Adrenal gland (tissue), 12 donors: ENCODE data around the gene TMEM50A. TPM values are rescaled to one million over a fixed set of nuclear protein-coding genes. Genes with fewer than 3 reads are reported as not detected.
"Not testable (repeated sequence)": the region's sequence is repeated elsewhere in the genome, so short reads cannot be mapped to it uniquely, and the experiment has no call there.

ENCODE experiments used
- DNase-seq, 7 donors: peaks; one replicate each; pipeline ENCODE4 v3.0.0-alpha.2; 2019 to 2020
- H3K27ac ChIP-seq, 5 donors: fragments of 200-600 bp; sonication (generic) in 4 of 5; 1 replicate in 3 of 5; 2 replicates in 2 of 5; pipeline versions ENCODE4 v1.5.1 to v1.8.0; 2016 to 2020; ENCODE audit warnings: mild to moderate bottlenecking in 1 of 5
- H3K27me3 ChIP-seq: fragments of 200-600 bp; 2 replicates; pipeline ENCODE4 v1.8.0; 2021
- H3K36me3 ChIP-seq, 2 donors: fragments of 200-600 bp; replicated peaks in 1 of 2; 1 replicate in 1 of 2; 2 replicates in 1 of 2; pipeline versions ENCODE4 v1.5.1 to v1.8.0; 2018 to 2022
- H3K4me1 ChIP-seq, 2 donors: fragments of 200-600 bp; replicated peaks in 1 of 2; 1 replicate in 1 of 2; 2 replicates in 1 of 2; pipeline versions ENCODE4 v1.5.1 to v1.8.0; 2018 to 2021
- H3K4me3 ChIP-seq, 4 donors: fragments of 200-600 bp; sonication (generic) in 3 of 4; one replicate each; pipeline ENCODE4 v1.5.1; 2016 to 2018
- H3K9me3 ChIP-seq, 3 donors: fragments of 200-600 bp; sonication (generic) in 1 of 3; replicated peaks in 1 of 3; 1 replicate in 2 of 3; 2 replicates in 1 of 3; pipeline versions ENCODE4 v1.5.1 to v1.8.0; 2016 to 2021
- POLR2A ChIP-seq, 2 donors: fragments of 450-650 bp; IDR thresholded peaks; one replicate each; pipeline ENCODE4 v1.6.1; 2017; ENCODE audit warnings: antibody characterized with exemption in 2 of 2, mild to moderate bottlenecking in 2 of 2, moderate library complexity in 1 of 2
- WGBS, 4 donors: extraction: QIAGEN DNeasy Blood & Tissue Kit in 2 of 4; methylation state at CpG; one replicate each; pipeline versions ENCODE4 v1.1.5 to v1.1.7; 2013 to 2017; 5-methylcytosine and 5-hydroxymethylcytosine counted together
- intact Hi-C, 2 donors: fragments of 100-400 bp; cut with DNase I; formaldehyde crosslinking; loops; one replicate each; pipeline versions ENCODE4 v1.14.1 to v1.15.0; 2022 to 2023
- polyA plus RNA-seq, 3 donors: library from polyadenylated mRNA; stranded (reverse); fragments of 200-250 nt in 2 of 3; fragments of 350-450 nt in 1 of 3; fragmentation: Illumina TruSeq in 1 of 3; extraction: RNeasy Lipid Tissue Mini Kit (QIAGEN cat#74804) in 1 of 3; gene quantifications; one replicate each; pipeline ENCODE4 v1.2.3, GENCODE V29; 2013 to 2014
- total RNA-seq, 9 donors: library from RNA; depleted of rRNA in 4 of 9; stranded (reverse); fragments of >200 nt in 4 of 9; fragments of 120-200 nt in 1 of 9; fragmentation: NEBNext Ultra II Directional in 1 of 9; extraction: Animal tissue kit (Norgen Biotek cat#: 25700) in 1 of 9; gene quantifications; one replicate each; pipeline versions ENCODE4 v1.1.0 to v1.2.4, GENCODE V29; 2013 to 2023
- TF ChIP-seq, protein P1 (sequence below), 6 experiments: fragments of 450-650 bp in 4 of 6; fragments of 200-600 bp in 2 of 6; sonication (generic) in 1 of 6; IDR thresholded peaks; 1 replicate in 5 of 6; 2 replicates in 1 of 6; pipeline versions ENCODE4 v1.5.1 to v1.8.0; 2016 to 2021; ENCODE audit warnings: antibody characterized with exemption in 6 of 6, mild to moderate bottlenecking in 2 of 6, moderate library complexity in 1 of 6
- donor health status: healthy with polysubstance abuse.
- donor health status: Bipolar disorder and iron deficiency.
- donor health status: DM: yes; HTN: yes; CAD: no.
- donor health status: DM: no; HTN: no; CAD: no.
- donor health status: DM: no; HTN: no; CAD: no.
- donor health status: DM: yes; HTN: yes; CAD: no.

TMEM50A gene
- total and polyA plus RNA-seq, 12 donors, result 77.5 to 230 (median 154) TPM

DNA sequence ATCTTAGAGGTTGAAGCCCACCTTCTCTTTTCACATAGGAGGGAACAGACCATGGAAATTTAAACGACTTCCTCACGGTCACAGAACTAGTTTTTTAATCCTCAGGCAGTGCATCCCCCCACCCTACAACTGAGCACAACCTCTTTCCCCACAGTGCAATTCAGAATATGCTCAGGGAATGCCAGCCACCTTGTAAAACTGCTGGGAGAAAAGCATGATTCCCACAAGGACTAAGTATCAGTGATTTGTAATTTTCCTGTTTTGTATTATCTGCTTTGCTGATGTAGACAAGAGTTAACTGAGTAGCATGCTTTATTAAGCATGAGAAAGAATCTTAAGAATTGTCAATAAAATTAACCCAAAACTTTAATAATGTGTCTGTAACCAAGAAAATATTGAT, 23.8 kb downstream of the TMEM50A start:
- no peak for TF ChIP-seq POLR2A (IDR thresholded peaks at IDR 0.05)
- TF ChIP-seq, protein P1, sequence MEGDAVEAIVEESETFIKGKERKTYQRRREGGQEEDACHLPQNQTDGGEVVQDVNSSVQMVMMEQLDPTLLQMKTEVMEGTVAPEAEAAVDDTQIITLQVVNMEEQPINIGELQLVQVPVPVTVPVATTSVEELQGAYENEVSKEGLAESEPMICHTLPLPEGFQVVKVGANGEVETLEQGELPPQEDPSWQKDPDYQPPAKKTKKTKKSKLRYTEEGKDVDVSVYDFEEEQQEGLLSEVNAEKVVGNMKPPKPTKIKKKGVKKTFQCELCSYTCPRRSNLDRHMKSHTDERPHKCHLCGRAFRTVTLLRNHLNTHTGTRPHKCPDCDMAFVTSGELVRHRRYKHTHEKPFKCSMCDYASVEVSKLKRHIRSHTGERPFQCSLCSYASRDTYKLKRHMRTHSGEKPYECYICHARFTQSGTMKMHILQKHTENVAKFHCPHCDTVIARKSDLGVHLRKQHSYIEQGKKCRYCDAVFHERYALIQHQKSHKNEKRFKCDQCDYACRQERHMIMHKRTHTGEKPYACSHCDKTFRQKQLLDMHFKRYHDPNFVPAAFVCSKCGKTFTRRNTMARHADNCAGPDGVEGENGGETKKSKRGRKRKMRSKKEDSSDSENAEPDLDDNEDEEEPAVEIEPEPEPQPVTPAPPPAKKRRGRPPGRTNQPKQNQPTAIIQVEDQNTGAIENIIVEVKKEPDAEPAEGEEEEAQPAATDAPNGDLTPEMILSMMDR (IDR thresholded peaks at IDR 0.05), result no peak
- Histone ChIP-seq H3K36me3 (peaks cover 0 to 40% of the 10 kb centered on the region in 2 donors), H3K27ac (peak overlapping the region in 3 of 5 donors; percentile 36 to 74 (median 58)), H3K4me1 (peaks cover 2 to 12% of the 10 kb centered on the region in 2 donors), H3K27me3 (no peaks in the 10 kb centered on the region), H3K4me3 (no peak overlapping the region), H3K9me3 (no peaks in the 10 kb centered on the region)
- no peak for DNase-seq
- WGBS, 4 donors, result 76 to 86% (median 80%) methylated on average over 2 of the region's 2 CpGs
- intact Hi-C loops, result no loop called here

DNA sequence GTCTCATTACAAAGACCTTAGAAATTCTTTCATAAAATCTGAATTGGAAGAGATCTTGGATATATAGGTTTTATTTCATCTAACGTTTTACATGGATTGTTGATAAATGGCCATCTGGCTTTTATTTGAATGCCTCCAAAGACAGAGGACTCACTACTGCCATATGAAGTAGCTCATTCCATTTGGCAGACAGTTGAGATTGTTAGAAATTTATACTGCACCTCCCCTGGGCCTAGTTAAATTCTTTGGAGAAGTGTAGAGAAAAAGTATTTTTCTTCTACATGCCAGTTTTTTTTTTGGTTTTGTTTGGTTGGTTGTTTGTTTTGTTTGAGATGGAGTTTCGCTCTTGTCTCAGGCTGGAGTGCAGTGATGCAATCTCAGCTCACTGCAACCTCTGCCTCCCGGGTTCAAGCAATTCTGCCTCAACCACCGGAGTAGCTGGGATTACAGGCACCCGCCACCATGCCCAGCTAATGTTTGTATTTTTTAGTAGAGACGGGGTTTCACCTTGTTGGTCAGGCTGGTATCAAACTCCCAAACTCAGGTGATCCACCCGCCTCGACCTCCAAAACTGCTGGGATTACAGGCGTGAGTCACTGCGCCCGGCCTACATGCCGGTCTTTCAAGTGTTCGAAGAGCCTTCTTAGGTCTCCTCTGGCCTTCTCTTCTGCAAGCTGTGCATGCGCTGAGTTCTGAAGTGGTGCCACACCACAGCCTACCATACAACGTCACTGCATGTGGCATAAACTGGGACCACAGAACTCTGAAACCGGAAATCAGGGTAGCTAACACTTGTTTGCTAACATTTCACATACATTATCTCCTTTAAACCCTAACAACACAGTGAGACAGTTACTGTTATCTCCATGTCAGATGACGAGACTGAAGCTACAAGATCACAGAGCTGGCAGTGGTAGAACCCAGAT, 24.8 kb downstream of the TMEM50A start:
- DNase-seq, H3K9me3 ChIP-seq, H3K27me3 ChIP-seq, intact Hi-C loops, H3K4me1 ChIP-seq, H3K27ac ChIP-seq, H3K4me3 ChIP-seq: not testable (repeated sequence)
- H3K36me3 ChIP-seq, result peaks cover 0 to 37% of the 10 kb centered on the region in 2 donors
- no CpG with 5 or more reads among the region's 17 CpGs for WGBS, 4 donors

- DNase-seq, result peak in 1 of 7 donors; percentile 37
- no peak overlapping the region for H3K4me3 ChIP-seq
- no peaks in the 10 kb centered on the region for H3K9me3 ChIP-seq
- WGBS, 4 donors, result 66 to 91% (median 89%) methylated on average over 4 of the region's 4 CpGs
- no peaks in the 10 kb centered on the region for H3K4me1 ChIP-seq
- no peak overlapping the region for H3K27ac ChIP-seq
- TF ChIP-seq, protein P1 (IDR thresholded peaks at IDR 0.05), result no peak
- no peak for TF ChIP-seq POLR2A (IDR thresholded peaks at IDR 0.05)
- H3K36me3 ChIP-seq, result no peaks in the 10 kb centered on the region
- intact Hi-C loops, result no loop called here
- no peaks in the 10 kb centered on the region for H3K27me3 ChIP-seq
Measured at GRCh38 chr1:25369241-25369640, 31.1 kb downstream of the TMEM50A start.

DNA sequence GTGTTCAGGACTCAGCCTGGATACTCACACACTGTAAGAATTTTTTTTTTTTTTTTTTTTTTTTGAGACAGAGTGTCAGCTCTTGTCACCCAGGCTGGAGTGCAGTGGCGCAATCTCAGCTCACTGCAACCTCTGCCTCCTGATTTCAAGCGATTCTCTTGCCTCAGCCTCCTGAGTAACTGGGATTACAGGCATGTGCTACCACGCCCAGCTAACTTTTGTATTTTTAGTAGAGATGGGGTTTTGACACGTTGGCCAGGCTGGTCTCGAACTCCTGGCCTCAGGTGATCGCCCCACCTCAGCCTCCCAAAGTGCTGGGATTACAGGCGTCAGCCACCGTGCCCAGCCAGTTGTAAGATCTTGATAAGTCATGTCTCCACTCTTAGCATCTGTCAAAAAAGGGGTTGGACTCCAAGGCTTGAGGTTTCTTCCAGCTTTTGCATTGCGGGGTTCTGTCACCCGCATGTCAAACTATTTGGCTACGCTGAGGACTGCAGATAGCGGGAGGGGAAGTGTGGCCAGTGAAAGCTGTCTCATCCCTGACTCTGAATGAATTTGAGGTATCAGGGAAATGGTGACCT, 31.6 kb downstream of the TMEM50A start:
- 83 to 92% (median 87%) methylated on average over 10 to 12 of the region's 12 CpGs for WGBS, 4 donors

DNA sequence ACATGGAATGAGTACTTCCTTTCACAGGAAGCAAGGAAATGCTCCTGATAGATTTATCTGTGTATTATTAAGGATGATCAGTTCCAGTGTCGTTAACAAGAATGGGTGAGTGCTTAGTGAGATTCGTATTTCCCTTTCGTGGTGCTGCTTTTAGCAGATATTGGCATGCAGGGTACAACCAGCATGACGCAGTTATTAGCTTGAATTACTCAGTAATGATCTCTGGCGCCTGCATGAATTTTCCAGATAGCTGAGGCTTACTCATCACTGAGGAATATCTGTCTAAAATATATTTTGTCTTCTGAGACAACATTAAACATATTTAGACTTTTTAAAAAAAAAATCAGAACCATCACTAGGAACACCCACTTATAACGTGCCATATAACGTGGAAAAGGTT, 33.6 kb downstream of the TMEM50A start:
- WGBS, 4 donors, result 35 to 53% (median 48%) methylated on average over 7 of the region's 7 CpGs
- peak in 5 of 7 donors; percentile 45 to 69 (median 65) for DNase-seq
- H3K36me3 ChIP-seq, intact Hi-C loops, H3K9me3 ChIP-seq, H3K27me3 ChIP-seq, H3K4me1 ChIP-seq, H3K4me3 ChIP-seq: not testable (repeated sequence)
- peak overlapping the region in 3 of 5 donors; percentile 20 to 60 (median 55) for H3K27ac ChIP-seq

More for the DNA sequence above, 31.6 kb downstream of the TMEM50A start:
- H3K4me1 ChIP-seq, intact Hi-C loops, H3K27ac ChIP-seq, H3K27me3 ChIP-seq, H3K36me3 ChIP-seq, H3K9me3 ChIP-seq, H3K4me3 ChIP-seq: not testable (repeated sequence)
- DNase-seq, result peak in 1 of 7 donors; percentile 16

- intact Hi-C loops, H3K4me1 ChIP-seq, H3K36me3 ChIP-seq, H3K27me3 ChIP-seq, H3K9me3 ChIP-seq, H3K27ac ChIP-seq, H3K4me3 ChIP-seq: not testable (repeated sequence)
- WGBS, 4 donors, result 81 to 96% (median 84%) methylated on average over 3 of the region's 3 CpGs
- peak in 1 of 7 donors; percentile 10 for DNase-seq
Measured at GRCh38 chr1:25378367-25378766, 40.2 kb downstream of the TMEM50A start.

- H3K4me1 ChIP-seq, H3K9me3 ChIP-seq, H3K27ac ChIP-seq, DNase-seq, H3K36me3 ChIP-seq, H3K4me3 ChIP-seq, H3K27me3 ChIP-seq, intact Hi-C loops: not testable (repeated sequence)
- 70 to 100% (median 92%) methylated on average over 1 of the region's 1 CpG for WGBS, 4 donors
Measured at GRCh38 chr1:25382543-25382942, 44.4 kb downstream of the TMEM50A start.

- H3K36me3 ChIP-seq, intact Hi-C loops, H3K4me1 ChIP-seq, H3K9me3 ChIP-seq, DNase-seq, H3K27me3 ChIP-seq, H3K4me3 ChIP-seq, H3K27ac ChIP-seq: not testable (repeated sequence)
- WGBS, 4 donors, result 83 to 93% (median 88%) methylated on average over 1 of the region's 1 CpG
Measured at GRCh38 chr1:25383090-25383489, 45.0 kb downstream of the TMEM50A start.

- H3K36me3 ChIP-seq, intact Hi-C loops, H3K27ac ChIP-seq, H3K4me1 ChIP-seq, H3K4me3 ChIP-seq, H3K9me3 ChIP-seq, DNase-seq, H3K27me3 ChIP-seq: not testable (repeated sequence)
- WGBS, 4 donors, result no CpG with 5 or more reads among the region's 1 CpG
Measured at GRCh38 chr1:25383875-25384274, 45.7 kb downstream of the TMEM50A start.
